DMS79 treated with DMSO at 0.1 percent for 48 hours (cell line): ENCODE data around the gene CD46.

Experiments used
- DNase-seq: peaks from one replicate; lab custom pipeline; 2025; lab: John Stamatoyannopoulos, UW

Gene CD46

DNA sequence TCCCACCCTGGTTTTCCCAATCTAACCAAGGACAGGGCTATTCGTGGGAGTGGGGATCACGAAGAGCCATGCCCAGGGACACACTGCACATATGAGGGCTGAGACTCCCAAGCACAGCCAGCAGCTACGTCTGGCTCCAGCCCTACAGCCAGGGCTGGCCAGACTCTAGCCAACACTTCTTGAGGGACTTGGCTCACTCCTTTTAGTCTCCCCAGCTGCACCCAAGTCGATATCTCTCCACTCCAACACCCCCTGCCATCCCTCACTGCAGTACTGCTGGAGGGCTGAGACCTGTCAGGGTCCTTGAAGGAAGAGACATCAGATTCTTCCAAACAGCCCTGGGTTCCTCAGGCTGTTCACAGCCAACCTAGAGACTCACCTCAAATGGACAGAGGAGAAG, 62.6 kb downstream of the CD46 start:
- DNase-seq, result no peak

DNA sequence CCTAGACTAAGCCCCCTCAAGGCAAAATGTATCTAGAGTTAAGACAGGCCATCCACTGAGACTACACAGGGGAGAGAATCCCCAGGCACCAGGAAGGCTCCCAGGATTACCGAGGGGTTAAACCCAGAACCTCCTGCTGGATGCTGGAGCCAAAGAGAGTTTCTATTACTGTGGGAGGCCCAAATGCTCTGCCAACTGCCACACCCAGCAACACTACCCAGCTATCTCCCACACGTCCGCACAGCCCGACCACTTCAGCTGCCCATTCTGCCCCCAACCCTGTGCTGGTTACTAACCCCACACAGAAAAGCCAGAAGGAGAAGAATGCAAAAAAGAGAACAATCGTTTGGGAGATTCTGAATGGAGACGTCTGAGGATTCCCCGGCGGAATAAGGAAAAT, 63.6 kb downstream of the CD46 start:
- no peak for DNase-seq

DNA sequence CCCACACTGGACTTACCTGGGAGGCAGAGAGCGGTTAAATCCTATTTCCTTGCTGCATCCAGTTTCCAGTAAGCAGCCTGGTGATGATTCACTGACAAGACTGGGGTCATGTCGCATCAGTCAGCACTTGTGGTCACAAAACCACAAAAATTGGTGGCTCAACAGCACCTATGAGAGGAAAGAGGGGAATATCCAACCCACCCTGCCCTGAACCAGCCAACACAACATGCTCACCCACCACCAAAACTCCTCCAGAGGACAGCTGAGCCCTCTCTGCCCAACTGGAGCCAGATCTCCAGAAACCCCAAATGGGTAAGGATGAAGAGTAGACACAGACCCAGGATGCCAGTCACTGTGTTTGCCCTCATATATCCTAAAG, 64.0 kb downstream of the CD46 start:
- DNase-seq, result no peak

DNA sequence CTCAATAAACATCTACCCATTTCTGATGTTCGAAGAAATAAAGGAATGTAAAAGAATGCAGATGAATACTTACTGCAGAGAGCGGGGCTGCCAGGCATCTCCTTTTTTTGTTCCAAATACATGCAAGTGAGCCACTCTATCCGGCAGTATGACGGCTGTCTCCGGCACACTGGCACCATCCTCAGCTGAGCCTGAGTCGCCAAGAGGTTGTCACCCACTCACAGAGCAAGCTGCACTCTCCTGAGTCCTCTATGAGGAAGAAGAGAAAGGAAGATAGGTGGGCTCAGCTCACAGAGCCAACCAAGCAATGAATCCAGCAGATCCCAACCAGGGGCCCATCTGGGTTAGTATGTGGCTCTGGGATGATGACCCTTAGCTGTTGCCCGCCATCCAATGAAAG, 65.3 kb downstream of the CD46 start:
- no peak for DNase-seq

DNA sequence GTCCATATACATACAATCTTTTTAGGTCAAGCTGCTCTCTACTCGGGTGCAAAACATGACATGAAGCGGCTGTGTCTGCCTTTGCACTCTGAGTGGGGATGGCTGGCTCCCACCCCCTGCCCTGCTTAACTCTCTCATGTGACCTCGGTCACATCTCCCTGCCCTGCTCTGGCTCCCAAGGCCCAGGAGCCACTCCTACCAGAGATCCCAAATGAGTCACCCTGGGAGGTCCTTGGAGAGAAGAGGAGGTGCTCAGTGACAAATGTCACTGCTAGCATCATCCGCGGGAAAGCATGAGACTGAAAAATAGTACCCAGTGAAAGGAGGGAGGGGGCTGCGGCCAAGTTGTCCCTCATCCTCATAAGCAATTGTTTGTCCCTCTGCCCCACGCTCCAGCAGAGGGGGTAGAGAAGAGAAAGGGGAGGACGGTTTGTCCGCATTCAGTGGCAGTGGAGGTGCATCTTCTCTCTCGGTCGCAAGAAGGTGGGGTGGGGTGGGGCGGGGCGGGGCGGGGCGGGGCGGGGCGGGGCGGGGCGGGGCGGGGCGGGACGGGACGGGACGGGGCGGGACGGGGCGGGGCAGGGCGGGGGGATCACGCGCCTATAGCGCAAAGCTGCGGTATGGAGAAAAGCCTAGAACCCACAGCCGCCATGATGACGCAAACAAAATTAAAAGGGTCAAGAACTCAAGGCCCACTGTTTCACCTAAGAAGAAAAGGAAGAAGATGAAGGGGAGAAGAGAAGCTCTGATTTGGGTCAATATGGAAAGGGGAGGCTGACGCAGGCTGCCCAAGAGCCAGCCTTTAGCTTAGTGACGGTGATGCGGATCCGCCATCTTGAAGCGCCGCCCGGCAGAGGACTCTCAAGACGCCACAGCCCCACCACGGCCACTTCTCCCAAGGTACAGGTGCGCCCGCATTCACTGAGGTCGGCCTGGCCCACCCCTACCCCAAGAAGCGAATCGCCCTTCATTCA, 66.2 kb downstream of the CD46 start:
- DNase-seq, result no peak

DNA sequence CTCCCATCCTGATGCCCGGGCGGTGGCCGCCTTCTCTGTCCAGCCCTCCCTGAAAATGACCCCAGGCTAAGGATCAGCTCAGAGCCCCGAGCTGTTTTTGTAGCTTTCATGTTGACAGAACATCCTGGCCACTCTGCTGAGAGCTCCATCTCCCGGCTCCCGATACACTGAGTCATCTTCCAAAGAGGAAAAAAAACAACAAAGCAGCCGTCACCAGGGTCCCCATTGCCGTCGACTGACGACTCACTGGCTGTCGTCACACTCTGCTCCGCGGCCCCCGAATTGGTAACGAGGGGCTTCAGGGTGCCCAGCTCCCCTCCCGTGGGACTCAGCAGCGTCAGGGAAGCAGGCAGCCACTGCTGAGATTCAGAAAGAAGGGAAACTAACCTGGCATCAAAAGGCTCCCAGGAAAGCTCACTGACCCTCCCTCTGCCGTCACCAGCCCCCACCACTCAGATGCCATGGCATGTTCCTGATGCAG, 67.2 kb downstream of the CD46 start:
- DNase-seq, result no peak

DNA sequence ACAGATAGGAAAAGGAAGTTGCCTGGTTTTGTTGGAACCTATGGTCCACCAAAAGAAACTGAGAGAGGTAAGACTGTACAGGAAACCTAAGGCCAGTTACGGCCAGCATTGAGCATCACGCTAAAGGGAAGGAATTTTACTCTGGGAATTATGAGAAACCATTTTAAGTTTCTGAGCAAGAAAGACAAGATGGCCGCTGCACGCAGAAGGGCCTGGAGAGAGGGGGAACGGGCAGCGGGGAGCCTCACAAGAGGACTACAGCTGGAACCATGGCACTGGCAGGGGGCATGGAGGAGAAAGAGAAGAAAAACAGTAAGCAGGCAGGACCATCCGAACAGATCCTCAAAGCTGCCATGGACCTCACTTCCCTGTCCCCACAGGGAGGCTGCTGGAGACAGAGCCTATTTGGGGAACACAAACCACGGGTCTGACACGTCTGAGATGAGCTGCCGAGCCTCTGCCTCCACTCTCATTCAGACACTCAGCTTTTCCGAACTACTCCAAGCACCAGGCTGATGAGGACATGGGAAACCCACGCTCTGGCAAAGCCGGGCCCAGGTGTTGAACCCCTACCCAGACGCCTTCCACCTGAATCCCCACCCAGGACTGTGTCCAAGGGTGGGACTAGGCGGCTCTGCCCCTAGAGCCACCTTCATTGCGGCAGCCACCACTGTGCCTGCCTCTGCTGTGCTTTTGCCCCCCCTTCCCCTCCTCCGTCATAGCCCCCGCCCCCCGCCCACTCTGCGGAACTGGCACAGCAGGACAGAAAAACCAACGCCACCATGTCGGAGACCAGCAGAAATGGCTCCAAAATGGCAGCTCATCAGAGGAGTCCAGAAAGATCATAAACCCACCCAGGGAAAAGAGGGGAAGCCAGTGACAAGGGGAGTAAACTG, 69.0 kb downstream of the CD46 start:
- DNase-seq, result no peak

DNA sequence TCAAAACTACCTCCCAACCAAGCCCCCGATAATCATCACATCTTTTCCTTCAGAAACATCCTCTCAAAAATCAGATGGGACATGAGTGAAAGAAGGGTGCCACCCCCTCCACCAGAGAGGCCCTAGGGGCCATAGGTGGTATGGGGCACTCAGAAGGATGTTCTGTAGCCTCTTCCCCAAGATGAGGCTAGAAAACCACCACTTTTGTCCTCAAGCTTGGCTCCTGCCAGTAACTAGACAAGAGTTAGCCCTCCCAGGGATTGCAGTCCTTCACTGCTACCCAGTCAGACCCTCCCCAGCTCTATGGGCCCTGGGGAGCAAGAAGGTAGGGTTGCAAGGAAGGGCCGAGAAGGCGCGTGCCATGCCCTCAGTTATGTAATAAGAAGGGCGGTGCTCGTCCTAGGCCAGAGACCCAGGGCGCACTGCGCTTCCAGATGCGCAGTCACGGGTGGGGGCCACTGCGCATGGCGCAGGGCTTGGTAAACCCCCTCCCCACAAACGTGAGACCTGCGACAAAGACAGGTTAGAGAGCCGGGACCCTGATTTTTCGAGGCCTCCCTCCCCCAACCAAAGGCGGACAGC, 69.7 kb downstream of the CD46 start:
- DNase-seq, result no peak

DNA sequence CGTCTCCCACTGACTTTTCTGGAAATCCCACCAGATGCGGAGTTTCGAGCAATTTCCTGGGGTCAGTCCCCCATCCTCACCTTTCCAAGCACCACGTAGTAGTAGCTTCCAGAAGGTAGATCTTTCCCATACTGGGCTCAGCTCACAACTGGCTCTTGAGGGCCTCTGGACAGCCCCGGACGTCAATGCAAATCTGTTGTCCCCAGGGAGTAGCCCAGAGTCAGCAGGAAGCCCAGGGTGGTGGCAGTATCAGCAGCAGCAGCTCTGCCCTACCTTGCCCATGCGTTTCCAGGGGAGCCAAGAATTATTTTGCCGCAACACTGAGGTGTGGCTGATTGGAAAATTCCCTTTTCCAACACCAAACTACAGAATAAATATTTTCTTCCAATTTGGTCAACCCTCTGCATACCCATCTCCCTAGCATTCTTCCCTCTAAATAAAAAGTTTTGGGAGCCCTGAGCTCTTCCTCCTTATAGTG, 70.3 kb downstream of the CD46 start:
- DNase-seq, result no peak

DNA sequence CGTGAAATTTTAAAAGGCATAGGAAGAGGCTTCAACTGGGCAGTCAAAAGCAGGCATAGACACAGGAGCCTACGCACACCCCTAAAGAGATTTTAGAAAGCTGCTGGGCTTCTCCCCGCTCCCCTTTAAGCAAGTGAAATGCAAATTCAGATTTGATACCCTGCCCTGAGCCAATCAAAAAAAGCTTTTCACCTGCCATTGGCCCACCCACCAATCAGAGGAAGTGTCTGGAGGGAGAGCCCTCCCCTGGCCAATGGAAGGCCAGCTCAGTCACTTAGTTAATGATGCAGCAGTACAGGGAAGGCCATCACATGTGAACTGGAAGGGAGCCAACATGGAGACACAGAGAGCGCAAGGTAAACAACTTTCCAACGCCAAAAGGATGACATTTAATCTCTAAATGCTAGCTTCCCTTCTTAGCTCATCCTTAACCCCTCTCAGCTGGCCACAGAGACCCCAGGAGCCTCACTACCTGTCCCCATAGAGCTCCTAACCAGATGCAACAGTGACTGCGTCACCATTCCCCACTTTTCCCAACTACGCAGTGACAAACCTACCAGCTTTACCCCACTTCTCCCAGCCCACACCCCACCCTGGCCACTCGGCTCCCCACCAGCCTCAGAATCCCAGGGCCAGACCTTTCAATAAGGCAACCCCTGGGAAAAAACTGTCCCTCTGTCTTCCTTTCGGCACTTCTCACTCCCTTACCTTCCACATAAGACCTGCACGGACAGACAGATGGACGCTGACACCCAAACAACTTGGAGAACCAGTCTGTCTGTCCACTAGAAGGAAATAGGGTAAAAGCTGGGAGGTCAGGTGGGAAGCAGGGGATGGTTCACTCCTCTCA, 71.0 kb downstream of the CD46 start:
- no peak for DNase-seq

DNA sequence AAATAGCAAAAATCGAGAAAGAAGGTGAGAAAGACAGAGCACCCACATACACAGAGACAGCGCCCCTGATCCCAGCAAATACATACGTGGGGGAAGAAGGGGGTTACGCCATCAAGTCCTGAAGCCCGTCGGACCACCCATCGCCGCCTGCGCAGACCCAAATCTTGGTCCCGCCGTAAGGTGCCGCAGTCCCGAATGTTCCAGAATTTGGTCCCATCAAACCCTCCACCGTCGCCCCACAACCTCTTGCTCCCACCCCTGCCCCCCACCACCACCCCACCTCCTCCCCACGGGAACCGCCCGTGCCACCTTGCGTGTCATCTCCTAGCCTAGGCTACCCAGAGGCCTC, 71.7 kb downstream of the CD46 start:
- no peak for DNase-seq

DNA sequence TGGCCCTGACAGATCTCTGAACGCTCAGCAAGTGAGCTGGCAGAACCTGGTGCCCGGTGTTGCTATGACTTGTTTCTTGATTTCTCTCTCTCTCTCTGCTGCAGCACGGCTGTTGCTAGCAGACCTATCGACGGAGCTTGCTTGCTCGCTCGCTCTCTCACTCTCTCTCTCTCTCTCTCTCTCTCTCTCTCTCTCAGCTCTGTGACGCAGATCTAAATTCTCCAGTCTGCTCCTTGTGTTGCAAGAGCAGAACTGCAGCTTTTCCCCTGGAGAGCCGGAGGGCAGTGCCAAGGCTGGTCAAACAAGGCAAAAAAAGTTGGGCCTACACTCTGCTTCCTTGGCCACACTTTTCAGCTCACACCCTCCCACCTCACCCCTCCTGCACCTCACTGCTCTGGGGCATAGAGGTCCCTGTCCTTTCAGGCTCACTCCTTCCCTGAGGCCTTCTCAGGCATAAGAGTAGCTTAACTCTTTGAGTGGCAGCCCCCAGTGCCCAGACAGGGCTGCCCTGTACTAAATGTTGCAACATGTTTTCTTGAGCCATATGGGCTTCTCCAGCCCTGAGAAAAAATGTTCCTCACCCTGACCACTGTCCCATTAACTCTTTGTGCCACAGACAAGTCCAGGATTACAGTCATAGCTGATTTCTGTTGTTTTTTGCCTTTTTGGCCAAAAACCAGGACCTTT, 72.2 kb downstream of the CD46 start:
- DNase-seq, result no peak

DNA sequence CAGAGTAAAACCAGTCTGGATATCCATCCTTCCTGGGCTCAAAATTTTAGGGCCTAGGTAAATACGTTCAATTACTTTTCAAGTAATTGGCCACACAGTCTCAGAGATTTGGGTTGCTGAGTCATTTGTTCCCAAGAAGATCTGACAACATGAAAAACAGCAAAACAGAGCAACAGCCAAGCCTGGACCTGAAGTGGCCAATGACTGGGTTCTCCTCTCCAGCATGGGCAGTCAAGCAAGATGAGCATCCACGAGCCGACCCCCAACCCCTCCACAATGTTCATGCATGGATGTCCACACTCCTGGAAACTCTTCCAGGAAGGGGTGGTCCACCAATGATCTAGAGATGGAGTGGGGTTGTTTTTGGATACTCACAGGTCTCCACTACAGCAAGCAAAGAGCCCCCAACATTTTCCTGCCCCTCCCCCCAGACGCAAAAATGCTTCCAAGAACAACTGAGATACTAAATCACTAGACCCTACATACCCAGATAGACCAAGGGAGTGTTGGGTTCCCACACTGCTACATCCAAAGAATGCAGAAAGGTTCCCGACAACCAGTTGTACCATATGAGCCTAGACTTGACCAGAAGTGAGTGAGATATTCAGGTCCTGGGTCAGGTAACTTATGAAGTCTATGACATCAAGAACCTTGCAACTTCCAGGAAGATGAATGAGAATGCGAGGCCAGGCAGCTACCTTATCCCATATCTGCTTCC, 73.0 kb downstream of the CD46 start:
- DNase-seq, result no peak

DNA sequence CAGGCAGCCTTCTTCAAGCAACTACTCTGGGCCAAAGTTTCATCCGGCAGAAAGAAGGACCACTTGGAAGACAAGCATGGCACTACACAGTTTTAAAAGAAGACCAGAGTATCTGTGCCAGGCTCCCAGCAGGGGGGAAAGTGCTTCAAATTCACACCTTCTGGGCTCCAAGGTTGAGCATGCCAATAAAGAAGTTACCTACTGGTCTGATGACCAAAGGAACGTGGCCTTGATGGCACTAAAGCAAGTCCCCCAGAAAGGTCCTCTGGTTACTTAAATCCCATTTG, 73.5 kb downstream of the CD46 start:
- DNase-seq, result no peak

DNA sequence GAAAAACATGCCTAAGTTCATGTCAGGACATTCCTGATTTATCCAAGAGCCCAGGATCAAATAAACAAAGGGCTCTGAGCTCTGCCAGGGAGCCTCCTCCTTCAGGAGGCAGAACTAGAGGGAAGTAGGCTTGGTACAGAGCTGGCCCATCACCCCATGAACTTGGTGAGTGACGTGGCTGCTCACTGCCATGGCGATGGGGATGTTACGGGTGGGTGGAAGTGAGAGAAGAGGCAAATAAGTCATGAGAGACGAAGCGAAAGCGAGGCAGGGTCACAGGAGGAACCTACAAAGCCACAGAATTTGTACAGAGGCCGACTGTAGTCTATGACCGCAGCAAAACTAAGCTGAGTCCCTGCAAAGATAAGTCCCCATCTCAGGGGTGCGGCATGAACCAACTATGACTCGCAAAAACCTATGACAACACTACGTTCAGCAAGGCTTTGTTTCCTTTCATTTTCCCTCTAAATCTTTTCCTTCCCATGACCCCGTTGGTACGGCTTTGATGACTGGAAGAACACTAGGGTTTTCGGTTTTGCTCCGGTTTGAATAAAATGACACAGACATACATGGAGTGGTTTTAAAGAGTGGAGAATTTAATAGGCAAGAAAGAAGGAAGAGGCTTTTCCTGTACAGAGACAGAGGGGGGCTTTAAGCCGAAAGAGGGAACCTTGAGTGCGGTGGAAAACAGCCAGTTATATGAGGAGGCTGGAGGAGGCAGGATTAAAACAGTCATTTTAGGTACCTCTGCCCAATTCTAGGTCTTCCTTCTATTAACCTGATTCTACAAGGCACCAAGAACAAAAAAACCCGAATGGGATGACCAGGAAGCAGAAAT, 74.1 kb downstream of the CD46 start:
- DNase-seq, result no peak

DNA sequence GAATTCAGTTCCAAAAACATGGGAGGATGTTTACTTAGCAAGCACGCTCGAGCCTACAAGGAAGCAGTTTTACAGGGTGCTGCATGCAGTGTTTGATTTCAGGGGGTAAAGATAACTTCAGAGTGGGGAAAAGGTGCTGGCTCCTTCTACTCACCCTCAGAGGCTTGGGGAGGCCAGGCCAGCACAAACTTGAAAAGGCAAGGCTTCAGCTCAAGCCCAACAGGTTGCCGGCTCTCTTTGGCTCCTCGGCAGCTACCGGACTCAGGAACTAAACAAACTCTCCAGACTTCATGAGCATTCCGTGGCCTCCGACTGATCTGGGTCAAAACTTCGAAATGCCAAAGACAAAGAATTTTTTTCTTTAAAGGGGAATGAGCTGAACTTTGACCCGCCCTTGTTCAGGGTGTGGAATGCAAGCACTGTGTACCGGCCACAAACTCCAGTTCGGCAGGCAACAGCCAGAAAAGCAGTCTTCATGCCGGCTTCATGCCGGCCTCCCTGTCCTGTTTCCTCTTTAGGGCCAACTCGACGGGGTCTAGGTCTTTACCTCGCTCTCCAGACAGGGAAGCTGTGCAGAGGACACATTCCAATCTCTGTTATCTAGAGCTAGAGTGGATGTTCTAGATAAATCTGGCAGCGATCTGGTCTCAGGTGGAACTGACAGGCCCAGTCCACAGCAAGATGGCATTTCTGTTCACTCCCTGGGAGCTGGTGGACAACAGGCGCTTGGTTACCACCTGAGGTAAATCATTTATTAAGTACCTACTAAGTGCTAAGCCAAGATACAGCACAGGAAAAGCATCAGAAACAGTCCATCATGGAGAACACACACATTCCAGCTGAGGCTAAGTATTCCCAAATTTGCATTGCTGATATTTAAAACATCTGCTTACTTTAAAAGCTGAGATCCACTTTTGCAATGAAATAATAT, 75.0 kb downstream of the CD46 start:
- DNase-seq, result no peak

DNA sequence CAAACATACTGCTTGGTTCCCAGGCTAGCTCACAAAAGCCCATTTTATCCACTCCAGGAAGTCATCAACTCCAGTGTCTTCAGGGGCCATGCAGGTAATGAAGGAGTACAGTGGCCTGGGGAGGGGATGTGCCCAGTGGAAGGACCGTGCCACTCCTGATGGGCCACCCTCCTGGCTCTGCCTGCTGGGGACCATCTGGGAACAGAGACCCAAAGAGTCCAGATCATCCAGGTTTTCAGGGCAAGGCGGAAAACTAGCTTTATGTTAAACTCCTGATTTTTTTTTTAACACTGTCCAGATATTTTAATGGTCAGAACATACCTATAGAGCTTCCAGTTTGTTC, 75.6 kb downstream of the CD46 start:
- no peak for DNase-seq

DNA sequence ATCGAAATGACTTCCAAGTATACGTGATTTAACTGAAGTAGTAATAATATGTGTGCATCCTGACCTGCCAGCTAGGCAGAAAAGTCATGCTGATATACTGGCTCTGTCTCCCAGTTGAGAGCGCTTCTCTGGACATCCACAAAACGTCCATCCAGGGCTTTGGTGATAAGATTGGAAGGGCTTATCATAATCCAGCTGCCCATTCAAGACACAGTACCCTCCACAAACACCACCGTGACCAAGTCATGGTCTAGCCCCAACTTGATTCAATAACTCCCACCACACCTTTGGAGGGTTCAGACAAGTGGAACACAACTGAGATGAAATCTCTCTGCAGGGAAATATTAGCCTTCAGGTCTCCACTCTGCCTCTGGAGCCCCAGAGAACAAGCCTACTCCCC, 76.2 kb downstream of the CD46 start:
- DNase-seq, result no peak
